SK-N-SH treated with all-trans-retinoic acid at 6 μM for 48 hours (cell line): ENCODE data around the gene ERG.

ENCODE experiments used
- ATAC-seq: fragments of 200-7000 bp; cut with Tn5 transposase; 3 replicates; pipeline ENCODE4 v1.9.1; 2020; ENCODE audit warnings: mild to moderate bottlenecking, moderate library complexity
- ARNTL ChIP-seq: fragments of 450-650 bp; formaldehyde crosslinking; IDR thresholded peaks from 2 replicates; pipeline ENCODE4 v1.5.0; 2020; ENCODE audit warnings: low read depth, mild to moderate bottlenecking, moderate library complexity, borderline replicate concordance
- BACH2 ChIP-seq: fragments of 250-450 bp; sonication (Bioruptor Pico); IDR thresholded peaks from 2 replicates; pipeline ENCODE4 v1.9.0; 2021; ENCODE audit warnings: mild to moderate bottlenecking, borderline replicate concordance
- CSDC2 ChIP-seq: fragments of 250-450 bp; sonication (Bioruptor Pico); IDR thresholded peaks from 2 replicates; pipeline ENCODE4 v1.5.0; 2020; ENCODE audit warnings: mild to moderate bottlenecking, moderate library complexity
- GLIS3 ChIP-seq: fragments of 250-450 bp; sonication (Bioruptor Pico); IDR thresholded peaks from 2 replicates; pipeline ENCODE4 v1.5.0; 2020; ENCODE audit warnings: mild to moderate bottlenecking, moderate library complexity
- ISL1 ChIP-seq: fragments of 250-450 bp; sonication (Bioruptor Pico); IDR thresholded peaks from 2 replicates; pipeline ENCODE4 v2.1.2; 2022; ENCODE audit warnings: mild to moderate bottlenecking, moderate library complexity
- OSR1 ChIP-seq: fragments of 250-450 bp; sonication (Bioruptor Pico); IDR thresholded peaks from 2 replicates; pipeline ENCODE4 v1.8.0; 2022; ENCODE audit warnings: moderate library complexity, mild to moderate bottlenecking, inconsistent platforms
- PPARA ChIP-seq: fragments of 250-450 bp; sonication (Bioruptor Pico); IDR thresholded peaks from 2 replicates; pipeline ENCODE4 v1.5.0; 2020; ENCODE audit warnings: mild to moderate bottlenecking, borderline replicate concordance
- RARB ChIP-seq: fragments of 250-450 bp; sonication (Bioruptor Pico); IDR thresholded peaks from 2 replicates; pipeline ENCODE4 v1.8.0; 2021; ENCODE audit warnings: mild to moderate bottlenecking, moderate library complexity
- TCF4 ChIP-seq: fragments of 250-450 bp; sonication (Bioruptor Pico); IDR thresholded peaks from 2 replicates; pipeline ENCODE4 v1.8.0; 2021; ENCODE audit warnings: mild to moderate bottlenecking, moderate library complexity, borderline replicate concordance
- TOX ChIP-seq: fragments of 250-450 bp; sonication (Bioruptor Pico); IDR thresholded peaks from 2 replicates; pipeline ENCODE4 v1.8.0; 2021; ENCODE audit warnings: mild to moderate bottlenecking, moderate library complexity, borderline replicate concordance
- ZC3H10 ChIP-seq: fragments of 250-450 bp; sonication (Bioruptor Pico); IDR thresholded peaks from 2 replicates; pipeline ENCODE4 v1.5.1; 2021; ENCODE audit warnings: mild to moderate bottlenecking, moderate library complexity
- ZFP3 ChIP-seq: fragments of 250-450 bp; sonication (Bioruptor Pico); IDR thresholded peaks from 2 replicates; pipeline ENCODE4 v1.5.0; 2020; ENCODE audit warnings: mild to moderate bottlenecking, moderate library complexity
- ZFP30 ChIP-seq: fragments of 450-650 bp; formaldehyde crosslinking; IDR thresholded peaks from 2 replicates; pipeline ENCODE4 v1.5.0; 2022; ENCODE audit warnings: mild to moderate bottlenecking, moderate library complexity
- ZNF565 ChIP-seq: fragments of 450-650 bp; formaldehyde crosslinking; conservative IDR thresholded peaks from 2 replicates; pipeline ENCODE4 v1.5.0; 2020; ENCODE audit warnings: low read depth, mild to moderate bottlenecking, moderate library complexity
- ZNF70 ChIP-seq: fragments of 450-650 bp; formaldehyde crosslinking; IDR thresholded peaks from 2 replicates; pipeline ENCODE4 v1.5.0; 2020; ENCODE audit warnings: mild to moderate bottlenecking, moderate library complexity
- ZNF8 ChIP-seq: fragments of 450-650 bp; formaldehyde crosslinking; IDR thresholded peaks from 2 replicates; pipeline ENCODE4 v1.5.0; 2020; ENCODE audit warnings: mild to moderate bottlenecking, moderate library complexity
- TF ChIP-seq, protein P1 (sequence below): fragments of 250-450 bp; sonication (Bioruptor Pico); IDR thresholded peaks from 2 replicates; pipeline ENCODE4 v1.8.0; 2020; ENCODE audit warnings: mild to moderate bottlenecking, moderate library complexity, borderline replicate concordance
- TF ChIP-seq, protein P2 (sequence below): fragments of 250-450 bp; sonication (Bioruptor Pico); IDR thresholded peaks from 2 replicates; pipeline ENCODE4 v1.8.0; 2021; ENCODE audit warnings: low read depth, mild to moderate bottlenecking, moderate library complexity, borderline replicate concordance
- TF ChIP-seq, protein P3 (sequence below): fragments of 250-450 bp; sonication (Bioruptor Pico); IDR thresholded peaks from 2 replicates; pipeline ENCODE4 v1.5.1; 2020; ENCODE audit warnings: low read depth, mild to moderate bottlenecking, moderate library complexity
- TF ChIP-seq, protein P4 (sequence below): fragments of 250-450 bp; sonication (Bioruptor Pico); IDR thresholded peaks from 2 replicates; pipeline ENCODE4 v1.5.1; 2021; ENCODE audit warnings: mild to moderate bottlenecking, moderate library complexity
- TF ChIP-seq, protein P5 (sequence below): fragments of 250-450 bp; sonication (Bioruptor Pico); IDR thresholded peaks from 2 replicates; pipeline ENCODE4 v1.5.0; 2020; ENCODE audit warnings: mild to moderate bottlenecking, moderate library complexity

ERG gene

DNA sequence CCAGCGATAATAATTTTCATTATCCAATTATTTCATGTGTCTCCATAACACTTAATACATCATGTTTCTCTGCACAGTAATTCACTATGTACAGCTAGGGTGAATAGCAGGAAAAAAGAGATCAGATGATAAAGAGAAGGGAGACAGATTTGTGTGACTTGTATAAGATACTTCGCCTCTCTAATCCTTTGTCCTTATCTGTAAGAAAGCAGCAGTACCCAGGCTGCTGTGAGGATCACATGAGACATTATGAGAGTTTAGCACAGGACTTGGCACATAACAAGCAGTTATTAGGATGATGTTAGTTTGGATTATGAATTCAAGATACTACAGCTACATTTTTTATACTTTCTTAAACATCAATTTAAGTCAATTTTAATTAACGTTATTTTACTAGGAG lies 6.3 kb downstream of the ERG start:
- TF ChIP-seq GLIS3 (CRISPR knock-in tag) (no peak), ARNTL (CRISPR knock-in tag) (no peak), ZNF8 (CRISPR knock-in tag) (no peak), TOX (no peak), RARB (CRISPR knock-in tag) (no peak), BACH2 (no peak), ZNF70 (CRISPR knock-in tag) (no peak), ZFP3 (CRISPR knock-in tag) (no peak), CSDC2 (CRISPR knock-in tag) (no peak), OSR1 (CRISPR knock-in tag) (no peak)
- TF ChIP-seq, protein P1, sequence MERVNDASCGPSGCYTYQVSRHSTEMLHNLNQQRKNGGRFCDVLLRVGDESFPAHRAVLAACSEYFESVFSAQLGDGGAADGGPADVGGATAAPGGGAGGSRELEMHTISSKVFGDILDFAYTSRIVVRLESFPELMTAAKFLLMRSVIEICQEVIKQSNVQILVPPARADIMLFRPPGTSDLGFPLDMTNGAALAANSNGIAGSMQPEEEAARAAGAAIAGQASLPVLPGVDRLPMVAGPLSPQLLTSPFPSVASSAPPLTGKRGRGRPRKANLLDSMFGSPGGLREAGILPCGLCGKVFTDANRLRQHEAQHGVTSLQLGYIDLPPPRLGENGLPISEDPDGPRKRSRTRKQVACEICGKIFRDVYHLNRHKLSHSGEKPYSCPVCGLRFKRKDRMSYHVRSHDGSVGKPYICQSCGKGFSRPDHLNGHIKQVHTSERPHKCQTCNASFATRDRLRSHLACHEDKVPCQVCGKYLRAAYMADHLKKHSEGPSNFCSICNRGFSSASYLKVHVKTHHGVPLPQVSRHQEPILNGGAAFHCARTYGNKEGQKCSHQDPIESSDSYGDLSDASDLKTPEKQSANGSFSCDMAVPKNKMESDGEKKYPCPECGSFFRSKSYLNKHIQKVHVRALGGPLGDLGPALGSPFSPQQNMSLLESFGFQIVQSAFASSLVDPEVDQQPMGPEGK, result no peak
- TF ChIP-seq, protein P2, sequence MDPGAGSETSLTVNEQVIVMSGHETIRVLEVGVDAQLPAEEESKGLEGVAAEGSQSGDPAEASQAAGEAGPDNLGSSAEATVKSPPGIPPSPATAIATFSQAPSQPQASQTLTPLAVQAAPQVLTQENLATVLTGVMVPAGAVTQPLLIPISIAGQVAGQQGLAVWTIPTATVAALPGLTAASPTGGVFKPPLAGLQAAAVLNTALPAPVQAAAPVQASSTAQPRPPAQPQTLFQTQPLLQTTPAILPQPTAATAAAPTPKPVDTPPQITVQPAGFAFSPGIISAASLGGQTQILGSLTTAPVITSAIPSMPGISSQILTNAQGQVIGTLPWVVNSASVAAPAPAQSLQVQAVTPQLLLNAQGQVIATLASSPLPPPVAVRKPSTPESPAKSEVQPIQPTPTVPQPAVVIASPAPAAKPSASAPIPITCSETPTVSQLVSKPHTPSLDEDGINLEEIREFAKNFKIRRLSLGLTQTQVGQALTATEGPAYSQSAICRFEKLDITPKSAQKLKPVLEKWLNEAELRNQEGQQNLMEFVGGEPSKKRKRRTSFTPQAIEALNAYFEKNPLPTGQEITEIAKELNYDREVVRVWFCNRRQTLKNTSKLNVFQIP (CRISPR knock-in tag), result no peak
- TF ChIP-seq, protein P3, sequence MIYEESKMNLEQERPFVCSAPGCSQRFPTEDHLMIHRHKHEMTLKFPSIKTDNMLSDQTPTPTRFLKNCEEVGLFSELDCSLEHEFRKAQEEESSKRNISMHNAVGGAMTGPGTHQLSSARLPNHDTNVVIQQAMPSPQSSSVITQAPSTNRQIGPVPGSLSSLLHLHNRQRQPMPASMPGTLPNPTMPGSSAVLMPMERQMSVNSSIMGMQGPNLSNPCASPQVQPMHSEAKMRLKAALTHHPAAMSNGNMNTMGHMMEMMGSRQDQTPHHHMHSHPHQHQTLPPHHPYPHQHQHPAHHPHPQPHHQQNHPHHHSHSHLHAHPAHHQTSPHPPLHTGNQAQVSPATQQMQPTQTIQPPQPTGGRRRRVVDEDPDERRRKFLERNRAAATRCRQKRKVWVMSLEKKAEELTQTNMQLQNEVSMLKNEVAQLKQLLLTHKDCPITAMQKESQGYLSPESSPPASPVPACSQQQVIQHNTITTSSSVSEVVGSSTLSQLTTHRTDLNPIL (CRISPR knock-in tag), result no peak
- TF ChIP-seq, protein P4, sequence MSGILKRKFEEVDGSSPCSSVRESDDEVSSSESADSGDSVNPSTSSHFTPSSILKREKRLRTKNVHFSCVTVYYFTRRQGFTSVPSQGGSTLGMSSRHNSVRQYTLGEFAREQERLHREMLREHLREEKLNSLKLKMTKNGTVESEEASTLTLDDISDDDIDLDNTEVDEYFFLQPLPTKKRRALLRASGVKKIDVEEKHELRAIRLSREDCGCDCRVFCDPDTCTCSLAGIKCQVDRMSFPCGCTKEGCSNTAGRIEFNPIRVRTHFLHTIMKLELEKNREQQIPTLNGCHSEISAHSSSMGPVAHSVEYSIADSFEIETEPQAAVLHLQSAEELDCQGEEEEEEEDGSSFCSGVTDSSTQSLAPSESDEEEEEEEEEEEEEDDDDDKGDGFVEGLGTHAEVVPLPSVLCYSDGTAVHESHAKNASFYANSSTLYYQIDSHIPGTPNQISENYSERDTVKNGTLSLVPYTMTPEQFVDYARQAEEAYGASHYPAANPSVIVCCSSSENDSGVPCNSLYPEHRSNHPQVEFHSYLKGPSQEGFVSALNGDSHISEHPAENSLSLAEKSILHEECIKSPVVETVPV (CRISPR knock-in tag), result no peak
- ATAC-seq, result no peak

DNA sequence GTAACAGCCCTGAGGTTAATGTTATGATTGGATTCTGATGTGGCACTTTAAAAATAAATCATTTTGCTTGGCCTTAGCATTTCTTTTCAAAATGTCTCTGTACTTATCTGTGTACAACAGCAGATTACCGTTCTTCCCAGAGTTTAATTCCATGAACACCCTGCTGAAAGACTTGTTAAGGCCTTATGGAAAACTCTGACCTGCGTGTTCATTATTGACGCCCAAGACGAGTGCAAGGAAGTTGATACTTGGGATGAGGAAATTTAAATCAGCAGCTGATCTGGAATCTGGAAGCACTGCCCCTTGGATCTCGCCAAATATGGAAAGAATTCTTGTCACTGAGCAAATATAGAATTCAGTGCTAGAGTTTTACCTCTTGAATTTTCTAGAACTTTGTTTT lies 6.7 kb downstream of the ERG start:
- ATAC-seq, result no peak

More for the DNA sequence above, 6.7 kb downstream of the ERG start:
- TF ChIP-seq, protein P2 (CRISPR knock-in tag), result no peak
- no peak for TF ChIP-seq PPARA (CRISPR knock-in tag)
- no peak for TF ChIP-seq GLIS3 (CRISPR knock-in tag)
- no peak for TF ChIP-seq ZFP30 (CRISPR knock-in tag)
- TF ChIP-seq, protein P3 (CRISPR knock-in tag), result no peak
- no peak for TF ChIP-seq BACH2
- no peak for TF ChIP-seq ZNF70 (CRISPR knock-in tag)
- TF ChIP-seq, protein P1, result no peak
- TF ChIP-seq ZNF565, result no peak
- no peak for TF ChIP-seq RARB (CRISPR knock-in tag)
- TF ChIP-seq ZFP3 (CRISPR knock-in tag), result no peak
- no peak for TF ChIP-seq OSR1 (CRISPR knock-in tag)
- no peak for TF ChIP-seq TCF4 (CRISPR knock-in tag)
- TF ChIP-seq CSDC2 (CRISPR knock-in tag), result no peak
- TF ChIP-seq, protein P4 (CRISPR knock-in tag), result no peak
- TF ChIP-seq ISL1, result no peak
- no peak for TF ChIP-seq ARNTL (CRISPR knock-in tag)
- TF ChIP-seq, protein P5, sequence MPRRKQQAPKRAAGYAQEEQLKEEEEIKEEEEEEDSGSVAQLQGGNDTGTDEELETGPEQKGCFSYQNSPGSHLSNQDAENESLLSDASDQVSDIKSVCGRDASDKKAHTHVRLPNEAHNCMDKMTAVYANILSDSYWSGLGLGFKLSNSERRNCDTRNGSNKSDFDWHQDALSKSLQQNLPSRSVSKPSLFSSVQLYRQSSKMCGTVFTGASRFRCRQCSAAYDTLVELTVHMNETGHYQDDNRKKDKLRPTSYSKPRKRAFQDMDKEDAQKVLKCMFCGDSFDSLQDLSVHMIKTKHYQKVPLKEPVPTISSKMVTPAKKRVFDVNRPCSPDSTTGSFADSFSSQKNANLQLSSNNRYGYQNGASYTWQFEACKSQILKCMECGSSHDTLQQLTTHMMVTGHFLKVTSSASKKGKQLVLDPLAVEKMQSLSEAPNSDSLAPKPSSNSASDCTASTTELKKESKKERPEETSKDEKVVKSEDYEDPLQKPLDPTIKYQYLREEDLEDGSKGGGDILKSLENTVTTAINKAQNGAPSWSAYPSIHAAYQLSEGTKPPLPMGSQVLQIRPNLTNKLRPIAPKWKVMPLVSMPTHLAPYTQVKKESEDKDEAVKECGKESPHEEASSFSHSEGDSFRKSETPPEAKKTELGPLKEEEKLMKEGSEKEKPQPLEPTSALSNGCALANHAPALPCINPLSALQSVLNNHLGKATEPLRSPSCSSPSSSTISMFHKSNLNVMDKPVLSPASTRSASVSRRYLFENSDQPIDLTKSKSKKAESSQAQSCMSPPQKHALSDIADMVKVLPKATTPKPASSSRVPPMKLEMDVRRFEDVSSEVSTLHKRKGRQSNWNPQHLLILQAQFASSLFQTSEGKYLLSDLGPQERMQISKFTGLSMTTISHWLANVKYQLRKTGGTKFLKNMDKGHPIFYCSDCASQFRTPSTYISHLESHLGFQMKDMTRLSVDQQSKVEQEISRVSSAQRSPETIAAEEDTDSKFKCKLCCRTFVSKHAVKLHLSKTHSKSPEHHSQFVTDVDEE (CRISPR knock-in tag), result no peak
- TF ChIP-seq ZC3H10 (CRISPR knock-in tag), result no peak
